ENCODE measurements around the gene SSBP4.

- TF ChIP-seq MAX (IDR thresholded peaks at IDR 0.05), result no peak
- no peak for TF ChIP-seq NFE2L2 (conservative IDR thresholded peaks at IDR 0.05; ENCODE audit: low read length)
- TF ChIP-seq CEBPB (IDR thresholded peaks at IDR 0.05), result no peak
- TF ChIP-seq EHMT2 (IDR thresholded peaks at IDR 0.05; ENCODE audit: low read depth), result no peak
Observed at GRCh38 chr19:18453269-18454024, 34.2 kb downstream of the SSBP4 start.
